ENCODE measurements around the gene NF1. TPM values are rescaled to one million over a fixed set of nuclear protein-coding genes. Genes with fewer than 3 reads are reported as not detected.
A peak's percentile ranks its signal among the peaks of the same experiment; 100 is the strongest.

NF1 gene
- total and polyA plus RNA-seq, 2 donors (not counting 1 experiment from before 2014, with no cell fraction given): 10.8 to 27.7 TPM

DNA sequence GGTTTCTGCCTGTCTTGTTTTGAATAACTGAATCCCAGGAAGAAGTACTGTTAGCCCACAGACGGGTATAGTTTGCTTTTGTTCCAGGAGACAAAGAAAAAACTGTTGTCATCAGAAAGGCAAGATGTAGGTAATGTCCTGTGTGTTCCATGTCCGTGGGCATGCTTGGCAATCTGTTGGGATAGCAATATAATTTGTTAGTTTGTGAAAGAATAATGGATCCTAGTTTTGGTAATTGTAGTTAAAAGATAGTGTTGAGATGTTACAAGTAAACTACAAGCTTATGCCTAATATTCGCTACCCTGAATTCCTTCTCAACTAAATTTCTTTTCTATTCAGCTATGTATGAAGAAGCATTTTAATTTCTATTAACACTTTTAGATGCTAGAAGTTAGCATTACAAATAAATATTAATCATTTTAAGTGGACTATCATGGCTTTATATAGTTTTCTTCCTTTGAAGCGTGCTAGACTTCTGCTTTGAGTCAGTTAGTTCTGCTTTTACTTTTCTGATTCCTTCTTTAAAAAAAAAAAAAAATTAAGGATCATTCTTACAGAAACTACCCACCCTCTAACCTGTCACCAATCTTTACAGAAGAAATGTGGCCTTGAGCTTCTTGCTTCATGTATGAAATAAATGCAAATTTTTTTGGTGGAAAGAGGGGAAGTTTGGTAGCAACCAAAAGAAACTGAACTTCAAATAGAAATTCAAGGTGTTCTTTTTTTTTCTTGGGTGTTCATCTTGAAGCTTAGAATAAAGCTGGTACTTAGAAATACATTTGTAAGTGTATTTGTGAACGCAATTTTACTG is 224.3 kb downstream of the NF1 start:
- Mint-ChIP-seq H3K4me1 (peaks cover 58% of the 10 kb centered on the region), H3K9me3 (ENCODE audit: insufficient read depth) (no peaks in the 10 kb centered on the region), H3K27ac (peak overlapping the region; percentile 96), H3K27me3 (no peaks in the 10 kb centered on the region), H3K4me3 (peak overlapping the region; percentile 89)
- ATAC-seq (ENCODE audit: low read depth) (peak; percentile 53), DNase-seq (peak; percentile 85)
- H3K27me3 ChIP-seq (replicated peaks in 1 of 4; ENCODE audit: control extremely low read depth in 1 of 4, control insufficient read depth in 3 of 4, insufficient read depth in 4 of 4, low read length in 3 of 4): no peaks in the 10 kb centered on the region
- intact Hi-C loops (cut with micrococcal nuclease): loop anchor here (1.0 to 10.0 kb wide), 3 partner anchors 10 to 566 kb away; partner anchors contain the start of gene NF1
- H2AFZ ChIP-seq (ENCODE audit: insufficient read depth, low read depth, low read length, poor library complexity, severe bottlenecking): peak overlapping the region; percentile 50
- peaks cover 35 to 55% of the 10 kb centered on the region in 2 donors for H3K4me1 ChIP-seq (ENCODE audit: control insufficient read depth in 2 of 2, insufficient read depth in 2 of 2, low read length in 2 of 2)
- peak overlapping the region; percentile 46 to 98 (median 69) for H3K4me3 ChIP-seq (ENCODE audit: control extremely low read depth in 1 of 5, extremely low read depth in 1 of 5, insufficient read depth in 1 of 5, low read depth in 2 of 5, low read length in 4 of 5)
- ChIA-PET POLR2A (interaction anchor here (0.5 to 2.1 kb wide), 6 partner anchors 8 to 496 kb away, joined by 3 to 8 read pairs (median 6); no protein-coding TSS in a partner anchor), CTCF (interaction anchor here (0.7 to 3.1 kb wide), 16 partner anchors 11 to 216 kb away, joined by 3 to 22 read pairs (median 4); no protein-coding TSS in a partner anchor)
- H4K20me1 ChIP-seq (ENCODE audit: control insufficient read depth, insufficient read depth, low read length, poor library complexity, severe bottlenecking): no peaks in the 10 kb centered on the region
- H3K36me3 ChIP-seq (replicated peaks in 1 of 2; ENCODE audit: control extremely low read depth in 1 of 2, control insufficient read depth in 1 of 2, extremely low read depth in 1 of 2, insufficient read depth in 2 of 2, low read length in 1 of 2): peaks cover 0 to 5% of the 10 kb centered on the region in 2 experiments
- H3K9ac ChIP-seq (ENCODE audit: low read length): peak overlapping the region; percentile 76
- H3K9me3 ChIP-seq (ENCODE audit: control extremely low read depth in 1 of 3, control insufficient read depth in 2 of 3, insufficient read depth in 1 of 3, low read length in 2 of 3): no peaks in the 10 kb centered on the region
- H3K79me2 ChIP-seq (ENCODE audit: control insufficient read depth, insufficient read depth, low read length): peaks cover 73% of the 10 kb centered on the region
- TF ChIP-seq, protein P1, sequence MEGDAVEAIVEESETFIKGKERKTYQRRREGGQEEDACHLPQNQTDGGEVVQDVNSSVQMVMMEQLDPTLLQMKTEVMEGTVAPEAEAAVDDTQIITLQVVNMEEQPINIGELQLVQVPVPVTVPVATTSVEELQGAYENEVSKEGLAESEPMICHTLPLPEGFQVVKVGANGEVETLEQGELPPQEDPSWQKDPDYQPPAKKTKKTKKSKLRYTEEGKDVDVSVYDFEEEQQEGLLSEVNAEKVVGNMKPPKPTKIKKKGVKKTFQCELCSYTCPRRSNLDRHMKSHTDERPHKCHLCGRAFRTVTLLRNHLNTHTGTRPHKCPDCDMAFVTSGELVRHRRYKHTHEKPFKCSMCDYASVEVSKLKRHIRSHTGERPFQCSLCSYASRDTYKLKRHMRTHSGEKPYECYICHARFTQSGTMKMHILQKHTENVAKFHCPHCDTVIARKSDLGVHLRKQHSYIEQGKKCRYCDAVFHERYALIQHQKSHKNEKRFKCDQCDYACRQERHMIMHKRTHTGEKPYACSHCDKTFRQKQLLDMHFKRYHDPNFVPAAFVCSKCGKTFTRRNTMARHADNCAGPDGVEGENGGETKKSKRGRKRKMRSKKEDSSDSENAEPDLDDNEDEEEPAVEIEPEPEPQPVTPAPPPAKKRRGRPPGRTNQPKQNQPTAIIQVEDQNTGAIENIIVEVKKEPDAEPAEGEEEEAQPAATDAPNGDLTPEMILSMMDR (IDR thresholded peaks at IDR 0.05): no peak
- no peak for TF ChIP-seq EZH2 (IDR thresholded peaks at IDR 0.05; ENCODE audit: borderline replicate concordance, insufficient read depth, low read depth, low read length, poor library complexity, severe bottlenecking)
- H3K4me2 ChIP-seq (replicated peaks; ENCODE audit: low read depth, low read length, poor library complexity, severe bottlenecking): peak overlapping the region; percentile 79
- H3K27ac ChIP-seq (ENCODE audit: low read length in 2 of 2): peak overlapping the region; percentile 74 to 91
- 6% methylated on average over 2 of the region's 5 CpGs for WGBS (ENCODE audit: insufficient coverage)
